ENCODE results near the gene HSF4. TPM values are rescaled to one million over a fixed set of nuclear protein-coding genes. Genes with fewer than 3 reads are reported as not detected.

HSF4 gene
- total RNA-seq, 1 experiment from 2014 or later, result 38.6 TPM

- H3K36me3 ChIP-seq (ENCODE audit: control insufficient read depth, insufficient read depth, low read length), result no peaks in the 10 kb centered on the region; the same call in 1 of the 2 replicates
- ChIA-PET CTCF (no interaction called here), POLR2A (no interaction called here)
- intact Hi-C loops (cut with micrococcal nuclease; ENCODE audit: unreplicated experiment) (no loop called here), in situ Hi-C loops (cut with HindIII; ENCODE audit: low pct_unique_long_range_greater_than_20kb, low sequenced_read_pairs) (no loop called here)
- H3K4me3 ChIP-seq (ENCODE audit: low read depth in 2 of 2, low read length in 2 of 2), result no peak overlapping the region
- no peaks in the 10 kb centered on the region for H3K9me3 ChIP-seq (ENCODE audit: control insufficient read depth, insufficient read depth, low read depth, low read length)
- TF ChIP-seq, protein P1, sequence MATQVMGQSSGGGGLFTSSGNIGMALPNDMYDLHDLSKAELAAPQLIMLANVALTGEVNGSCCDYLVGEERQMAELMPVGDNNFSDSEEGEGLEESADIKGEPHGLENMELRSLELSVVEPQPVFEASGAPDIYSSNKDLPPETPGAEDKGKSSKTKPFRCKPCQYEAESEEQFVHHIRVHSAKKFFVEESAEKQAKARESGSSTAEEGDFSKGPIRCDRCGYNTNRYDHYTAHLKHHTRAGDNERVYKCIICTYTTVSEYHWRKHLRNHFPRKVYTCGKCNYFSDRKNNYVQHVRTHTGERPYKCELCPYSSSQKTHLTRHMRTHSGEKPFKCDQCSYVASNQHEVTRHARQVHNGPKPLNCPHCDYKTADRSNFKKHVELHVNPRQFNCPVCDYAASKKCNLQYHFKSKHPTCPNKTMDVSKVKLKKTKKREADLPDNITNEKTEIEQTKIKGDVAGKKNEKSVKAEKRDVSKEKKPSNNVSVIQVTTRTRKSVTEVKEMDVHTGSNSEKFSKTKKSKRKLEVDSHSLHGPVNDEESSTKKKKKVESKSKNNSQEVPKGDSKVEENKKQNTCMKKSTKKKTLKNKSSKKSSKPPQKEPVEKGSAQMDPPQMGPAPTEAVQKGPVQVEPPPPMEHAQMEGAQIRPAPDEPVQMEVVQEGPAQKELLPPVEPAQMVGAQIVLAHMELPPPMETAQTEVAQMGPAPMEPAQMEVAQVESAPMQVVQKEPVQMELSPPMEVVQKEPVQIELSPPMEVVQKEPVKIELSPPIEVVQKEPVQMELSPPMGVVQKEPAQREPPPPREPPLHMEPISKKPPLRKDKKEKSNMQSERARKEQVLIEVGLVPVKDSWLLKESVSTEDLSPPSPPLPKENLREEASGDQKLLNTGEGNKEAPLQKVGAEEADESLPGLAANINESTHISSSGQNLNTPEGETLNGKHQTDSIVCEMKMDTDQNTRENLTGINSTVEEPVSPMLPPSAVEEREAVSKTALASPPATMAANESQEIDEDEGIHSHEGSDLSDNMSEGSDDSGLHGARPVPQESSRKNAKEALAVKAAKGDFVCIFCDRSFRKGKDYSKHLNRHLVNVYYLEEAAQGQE (IDR thresholded peaks at IDR 0.05; ENCODE audit: insufficient read depth in 1 of 2, low read depth in 2 of 2, low read length in 1 of 2), result no peak
- TF ChIP-seq SIN3A (IDR thresholded peaks at IDR 0.05; ENCODE audit: borderline replicate concordance, insufficient read depth, low read depth, low read length), result no peak
- TF ChIP-seq TCF7L2 (IDR thresholded peaks at IDR 0.05; ENCODE audit: low read depth, low read length), result no peak
- TF ChIP-seq POLR2AphosphoS5 (IDR thresholded peaks at IDR 0.05; ENCODE audit: low read depth, low read length), result no peak
- TF ChIP-seq CTCF (IDR thresholded peaks at IDR 0.05), result no peak
- no peak for ATAC-seq
- no peaks in the 10 kb centered on the region for H3K27me3 ChIP-seq (ENCODE audit: control insufficient read depth, insufficient read depth, low read length)
- BruUV-seq (replicated peaks), result no TSS peak
- DNase-seq (ENCODE audit: low read depth, low spot score), result no peak
- no peak overlapping the region for H3K27ac ChIP-seq (ENCODE audit: low read length)
- peaks cover 19% of the 10 kb centered on the region for H3K4me1 ChIP-seq (ENCODE audit: control insufficient read depth, insufficient read depth, low read length)
Observed at GRCh38 chr16:67202956-67203493, 38.5 kb downstream of the HSF4 start.

GRCh38 chr16:67204076-67204475 lies 39.5 kb downstream of the HSF4 start:
- no TSS peak for BruUV-seq (replicated peaks)
- ChIA-PET CTCF (no interaction called here), POLR2A (interaction anchor here (0.6 kb wide), 1 partner anchor 228 kb away, joined by 11 read pairs; no protein-coding TSS in a partner anchor)
- peaks cover 18% of the 10 kb centered on the region for H3K4me1 ChIP-seq (ENCODE audit: control insufficient read depth, insufficient read depth, low read length)
- H3K27me3 ChIP-seq (ENCODE audit: control insufficient read depth, insufficient read depth, low read length), result no peaks in the 10 kb centered on the region
- no peaks in the 10 kb centered on the region for H3K9me3 ChIP-seq (ENCODE audit: control insufficient read depth, insufficient read depth, low read depth, low read length)
- DNase-seq (ENCODE audit: low read depth, low spot score), result no peak
- intact Hi-C loops (cut with micrococcal nuclease; ENCODE audit: unreplicated experiment) (no loop called here), in situ Hi-C loops (cut with HindIII; ENCODE audit: low pct_unique_long_range_greater_than_20kb, low sequenced_read_pairs) (no loop called here)
- H3K4me3 ChIP-seq (ENCODE audit: low read depth in 2 of 2, low read length in 2 of 2), result no peak overlapping the region
- no peak for ATAC-seq
- TF ChIP-seq, protein P1 (IDR thresholded peaks at IDR 0.05; ENCODE audit: insufficient read depth in 1 of 2, low read depth in 2 of 2, low read length in 1 of 2), result no peak
- TF ChIP-seq CTCF (IDR thresholded peaks at IDR 0.05) (no peak), TCF7L2 (IDR thresholded peaks at IDR 0.05; ENCODE audit: low read depth, low read length) (no peak), SIN3A (IDR thresholded peaks at IDR 0.05; ENCODE audit: borderline replicate concordance, insufficient read depth, low read depth, low read length) (no peak), POLR2AphosphoS5 (IDR thresholded peaks at IDR 0.05; ENCODE audit: low read depth, low read length) (no peak)
- no peaks in the 10 kb centered on the region; the same call in 1 of the 2 replicates for H3K36me3 ChIP-seq (ENCODE audit: control insufficient read depth, insufficient read depth, low read length)
- H3K27ac ChIP-seq (ENCODE audit: low read length), result no peak overlapping the region

Data from Panc1 (cell line).